IMR-90 (cell line): ENCODE data around the gene PJA1. TPM values are rescaled to one million over a fixed set of nuclear protein-coding genes. Genes with fewer than 3 reads are reported as not detected.

ENCODE experiments used
- ATAC-seq: fragments of 200-7000 bp; cut with Tn5 transposase; 2 replicates; pipeline ENCODE4 v1.9.1; 2020; ENCODE audit warnings: low read depth, mild to moderate bottlenecking, moderate library complexity
- BruUV-seq: library from RNA; stranded (reverse); fragments of 400-500 nt; replicated peaks from 2 replicates; lab custom pipeline; 2021; lab: Mats Ljungman, UMichigan
- CTCF ChIA-PET: fragments of 300-600 bp; formaldehyde crosslinking; extraction: SDS; loops from one replicate; lab custom pipeline; 2021; ENCODE audit warnings: antibody characterized with exemption; lab: Yijun Ruan, JAX
- POLR2A ChIA-PET: fragments of 300-600 bp; sonication (Branson Sonifier 250); formaldehyde crosslinking; loops from one replicate; lab custom pipeline; 2022; ENCODE audit warnings: antibody characterized with exemption; ENCODE audit not compliant: unreplicated experiment; lab: Charles Lee
- DNase-seq: peaks from one replicate; pipeline ENCODE4 v3.0.0; 2013
- H2AFZ ChIP-seq: replicated peaks from 2 replicates; pipeline ENCODE3; 2013; ENCODE audit warnings: low read length, mild to moderate bottlenecking; ENCODE audit not compliant: poor library complexity
- H2AK5ac ChIP-seq: 2 replicates; pipeline ENCODE4 v1.6.1; 2013; ENCODE audit warnings: low read depth, low read length, inconsistent platforms
- H2AK9ac ChIP-seq: replicated peaks from 2 replicates; pipeline ENCODE3; 2013; ENCODE audit warnings: mild to moderate bottlenecking, low read depth, low read length, moderate library complexity; ENCODE audit not compliant: poor library complexity
- H2BK120ac ChIP-seq: 2 replicates; pipeline ENCODE4 v1.6.1; 2013; ENCODE audit warnings: low read depth, low read length, inconsistent platforms
- H2BK15ac ChIP-seq: 3 replicates; pipeline ENCODE4 v1.6.1; 2013; ENCODE audit warnings: low read depth, low read length, inconsistent platforms
- H2BK20ac ChIP-seq: 2 replicates; pipeline ENCODE4 v1.6.1; 2013; ENCODE audit warnings: low read depth, mild to moderate bottlenecking, inconsistent platforms, low read length, moderate library complexity
- H2BK5ac ChIP-seq: 2 replicates; pipeline ENCODE4 v1.6.1; 2013; ENCODE audit warnings: mild to moderate bottlenecking, low read depth, low read length, inconsistent platforms; ENCODE audit not compliant: poor library complexity, severe bottlenecking
- H3K14ac ChIP-seq: replicated peaks from 2 replicates; pipeline ENCODE4 v1.6.1; 2013; ENCODE audit warnings: low read depth, low read length, inconsistent platforms
- H3K18ac ChIP-seq: 2 replicates; pipeline ENCODE4 v1.6.1; 2013; ENCODE audit warnings: low read depth, low read length, control low read depth
- H3K23ac ChIP-seq: 2 replicates; pipeline ENCODE4 v1.6.1; 2013; ENCODE audit warnings: low read depth, low read length, inconsistent platforms
- H3K27ac ChIP-seq: 2 replicates; pipeline ENCODE4 v1.5.1; 2013; ENCODE audit warnings: mild to moderate bottlenecking, control low read depth, low read length; ENCODE audit not compliant: insufficient read depth
- H3K27me3 ChIP-seq: 2 replicates; pipeline ENCODE4 v1.6.1; 2013; ENCODE audit warnings: low read length; ENCODE audit not compliant: control insufficient read depth, insufficient read depth
- H3K36me3 ChIP-seq: 2 replicates; pipeline ENCODE4 v1.6.1; 2013; ENCODE audit warnings: low read length, mixed read lengths; ENCODE audit not compliant: control insufficient read depth, insufficient read depth
- H3K4ac ChIP-seq: 2 replicates; pipeline ENCODE4 v1.6.1; 2013; ENCODE audit warnings: low read depth, low read length, inconsistent platforms
- H3K4me1 ChIP-seq: 2 replicates; pipeline ENCODE4 v1.6.1; 2013; ENCODE audit warnings: low read length, mixed read lengths; ENCODE audit not compliant: control insufficient read depth, insufficient read depth
- H3K4me2 ChIP-seq: 2 replicates; pipeline ENCODE4 v1.6.1; 2013; ENCODE audit warnings: low read depth, mild to moderate bottlenecking, control low read depth, low read length, moderate library complexity
- H3K4me3 ChIP-seq: 2 replicates; pipeline ENCODE4 v1.5.1; 2013; ENCODE audit warnings: low read depth, mild to moderate bottlenecking, control low read depth, low read length, moderate library complexity; ENCODE audit not compliant: insufficient read depth
- H3K56ac ChIP-seq: 2 replicates; pipeline ENCODE4 v1.6.1; 2013; ENCODE audit warnings: low read length, inconsistent platforms; ENCODE audit not compliant: insufficient read depth; ENCODE audit errors: extremely low read depth
- H3K79me1 ChIP-seq, 2 experiments: 2 replicates each; pipeline ENCODE4 v1.6.1; 2013; ENCODE audit warnings: low read length in 2 of 2, inconsistent platforms in 1 of 2, low read depth in 1 of 2
- H3K9ac ChIP-seq: 2 replicates; pipeline ENCODE4 v1.6.1; 2013; ENCODE audit warnings: low read depth, low read length, control low read depth
- H3K9me1 ChIP-seq: 2 replicates; pipeline ENCODE4 v1.6.1; 2013; ENCODE audit warnings: low read length, inconsistent platforms; ENCODE audit not compliant: insufficient read depth
- H3K9me3 ChIP-seq: 2 replicates; pipeline ENCODE4 v1.6.1; 2013; ENCODE audit warnings: low read length; ENCODE audit not compliant: control insufficient read depth, insufficient read depth
- H4K20me1 ChIP-seq: 2 replicates; pipeline ENCODE4 v1.6.1; 2013; ENCODE audit warnings: low read length, inconsistent platforms; ENCODE audit not compliant: insufficient read depth
- H4K5ac ChIP-seq: 2 replicates; pipeline ENCODE4 v1.6.1; 2013; ENCODE audit warnings: mild to moderate bottlenecking, low read depth, low read length, control low read depth
- H4K8ac ChIP-seq, 2 experiments: 2 replicates each; pipeline ENCODE4 v1.6.1; 2013; ENCODE audit warnings: low read depth in 2 of 2, low read length in 2 of 2, control low read depth in 1 of 2, inconsistent platforms in 1 of 2
- H4K91ac ChIP-seq: 2 replicates; pipeline ENCODE4 v1.6.1; 2013; ENCODE audit warnings: low read depth, low read length, inconsistent platforms; ENCODE audit not compliant: insufficient read depth
- BHLHE40 ChIP-seq: fragments of 150-350 bp; IDR thresholded peaks from 2 replicates; pipeline ENCODE4 v1.6.1; 2016; ENCODE audit warnings: mild to moderate bottlenecking, low read depth, low read length
- CEBPB ChIP-seq: IDR thresholded peaks from 2 replicates; pipeline ENCODE4 v1.6.1; 2012; ENCODE audit warnings: low read depth, low read length, improper control_type of control experiment
- CHD1 ChIP-seq: IDR thresholded peaks from 2 replicates; pipeline ENCODE4 v1.6.1; 2012; ENCODE audit warnings: low read depth, low read length, improper control_type of control experiment
- CTCF ChIP-seq: conservative IDR thresholded peaks from 2 replicates; pipeline ENCODE4 v1.5.1; 2012; ENCODE audit warnings: mild to moderate bottlenecking, low read depth, low read length, improper control_type of control experiment
- ELK1 ChIP-seq: fragments of 150-350 bp; IDR thresholded peaks from 2 replicates; pipeline ENCODE4 v1.6.1; 2016; ENCODE audit warnings: low read depth, mild to moderate bottlenecking, low read length, moderate library complexity, borderline replicate concordance
- FOS ChIP-seq: fragments of 150-350 bp; IDR thresholded peaks from 2 replicates; pipeline ENCODE4 v1.6.1; 2016; ENCODE audit warnings: low read depth, low read length
- MAFK ChIP-seq: IDR thresholded peaks from 2 replicates; pipeline ENCODE4 v1.6.1; 2012; ENCODE audit warnings: low read depth, low read length, improper control_type of control experiment
- MXI1 ChIP-seq: IDR thresholded peaks from 2 replicates; pipeline ENCODE4 v1.6.1; 2012; ENCODE audit warnings: low read depth, mild to moderate bottlenecking, low read length, moderate library complexity, borderline replicate concordance
- NFE2L2 ChIP-seq: fragments of 150-350 bp; IDR thresholded peaks from 2 replicates; pipeline ENCODE4 v1.6.1; 2016; ENCODE audit warnings: low read depth, mild to moderate bottlenecking, low read length
- POLR2A ChIP-seq: IDR thresholded peaks from 2 replicates; pipeline ENCODE4 v1.6.1; 2012; ENCODE audit warnings: mild to moderate bottlenecking, low read depth, low read length
- RAD21 ChIP-seq: IDR thresholded peaks from 2 replicates; pipeline ENCODE4 v1.6.1; 2012; ENCODE audit warnings: low read length, improper control_type of control experiment
- RCOR1 ChIP-seq: IDR thresholded peaks from 2 replicates; pipeline ENCODE4 v1.6.1; 2012; ENCODE audit warnings: mild to moderate bottlenecking, low read length, improper control_type of control experiment; ENCODE audit not compliant: insufficient replicate concordance
- RFX5 ChIP-seq: IDR thresholded peaks from 2 replicates; pipeline ENCODE4 v1.8.0; 2012; ENCODE audit warnings: low read depth, mild to moderate bottlenecking, low read length, moderate library complexity
- WGBS, 2 experiments: methylation state at CpG; one replicate each; pipeline versions ENCODE4 v1.1.5 to v1.1.7; 2013; ENCODE audit warnings: missing lambda C conversion rate in 2 of 2; ENCODE audit not compliant: insufficient read length in 1 of 2; ENCODE audit errors: extremely low coverage in 2 of 2; 5-methylcytosine and 5-hydroxymethylcytosine counted together
- dilution Hi-C: fragments of 300-500 bp; cut with HindIII; formaldehyde crosslinking; loops from one replicate; pipeline ENCODE4 v1.14.3; 2018; ENCODE audit warnings: low sequenced_read_pairs; ENCODE audit not compliant: unreplicated experiment
- in situ Hi-C: fragments of 300-500 bp; cut with MboI; formaldehyde crosslinking; loops from 3 replicates; pipeline ENCODE4 v1.14.3; 2019; ENCODE audit warnings: low sequenced_read_pairs, inconsistent platforms, mixed read lengths
- intact Hi-C: fragments of 100-400 bp; cut with micrococcal nuclease; formaldehyde crosslinking; loops from 2 replicates; pipeline ENCODE4 v1.10.0; 2022
- polyA plus RNA-seq, 3 experiments: library from polyadenylated mRNA; depleted of rRNA; stranded (reverse); fragments of >200 nt; gene quantifications; 2 replicates each; pipeline ENCODE4 v1.2.3, GENCODE V29; 2012; ENCODE audit warnings: low replicate concordance in 1 of 3
- total RNA-seq: library from RNA; depleted of rRNA; stranded (reverse); fragments of >200 nt; gene quantifications from 2 replicates; pipeline ENCODE4 v1.2.3, GENCODE V29; 2012
- TF ChIP-seq, protein P1 (sequence below): fragments of 150-350 bp; IDR thresholded peaks from 2 replicates; pipeline ENCODE4 v1.6.1; 2017; ENCODE audit warnings: mild to moderate bottlenecking, antibody characterized with exemption, low read length, low read depth

Gene PJA1
- total and polyA plus RNA-seq, 2 of the 4 experiments (the other 2 are of a cell fraction), result 15.1 to 24.4 TPM

GRCh38 chrX:69148946-69149345 lies 16.3 kb downstream of the PJA1 start:
- H3K9me1 ChIP-seq, result no peaks in the 10 kb centered on the region
- no peak for TF ChIP-seq CHD1
- TF ChIP-seq ELK1, result no peak
- no peak for TF ChIP-seq CTCF
- TF ChIP-seq, protein P1, sequence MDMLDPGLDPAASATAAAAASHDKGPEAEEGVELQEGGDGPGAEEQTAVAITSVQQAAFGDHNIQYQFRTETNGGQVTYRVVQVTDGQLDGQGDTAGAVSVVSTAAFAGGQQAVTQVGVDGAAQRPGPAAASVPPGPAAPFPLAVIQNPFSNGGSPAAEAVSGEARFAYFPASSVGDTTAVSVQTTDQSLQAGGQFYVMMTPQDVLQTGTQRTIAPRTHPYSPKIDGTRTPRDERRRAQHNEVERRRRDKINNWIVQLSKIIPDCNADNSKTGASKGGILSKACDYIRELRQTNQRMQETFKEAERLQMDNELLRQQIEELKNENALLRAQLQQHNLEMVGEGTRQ, result no peak
- TF ChIP-seq MXI1, result no peak
- no peak for TF ChIP-seq MAFK
- no peak for TF ChIP-seq RAD21
- TF ChIP-seq NFE2L2, result no peak
- TF ChIP-seq FOS, result no peak
- TF ChIP-seq CEBPB, result no peak
- TF ChIP-seq RFX5, result no peak
- no peak for TF ChIP-seq POLR2A
- TF ChIP-seq BHLHE40, result no peak
- no peak for TF ChIP-seq RCOR1
- H4K20me1 ChIP-seq, result no peaks in the 10 kb centered on the region
- DNase-seq, result no peak
- no peak overlapping the region for H3K14ac ChIP-seq
- H4K5ac ChIP-seq, result no peak overlapping the region
- no TSS peak for BruUV-seq
- no peak overlapping the region for H3K4me3 ChIP-seq
- dilution Hi-C loops, result no loop called here
- no peak overlapping the region for H3K18ac ChIP-seq
- WGBS, 2 experiments, result 80% methylated on average over 2 of the region's 5 CpGs; no CpG with 5 or more reads in 1 of the 2 experiments
- H3K27me3 ChIP-seq, result peaks cover 20% of the 10 kb centered on the region
- no peak overlapping the region for H2BK20ac ChIP-seq
- no peak overlapping the region for H3K27ac ChIP-seq
- H3K9me3 ChIP-seq, result no peaks in the 10 kb centered on the region
- no peak overlapping the region for H2BK5ac ChIP-seq
- no peaks in the 10 kb centered on the region for H3K79me1 ChIP-seq
- no peaks in the 10 kb centered on the region for H3K4me1 ChIP-seq
- no peak overlapping the region for H2AK5ac ChIP-seq
- no peak overlapping the region for H2BK15ac ChIP-seq
- H3K9ac ChIP-seq, result no peak overlapping the region
- intact Hi-C loops, result no loop called here
- H3K4me2 ChIP-seq, result no peak overlapping the region
- CTCF ChIA-PET, result no interaction called here
- no peaks in the 10 kb centered on the region for H3K36me3 ChIP-seq
- no peak overlapping the region for H3K23ac ChIP-seq
- H2AFZ ChIP-seq, result no peak overlapping the region
- no peak overlapping the region for H2BK120ac ChIP-seq
- POLR2A ChIA-PET, result no interaction called here
- no peak overlapping the region for H3K56ac ChIP-seq
- no peak overlapping the region for H4K8ac ChIP-seq
- H3K4ac ChIP-seq, result no peak overlapping the region
- in situ Hi-C loops, result no loop called here
- no peak overlapping the region for H4K91ac ChIP-seq
- no peak overlapping the region for H2AK9ac ChIP-seq
- no peak for ATAC-seq
